B cell (primary cell): ENCODE results near the gene ATP8A1. TPM values are rescaled to one million over a fixed set of nuclear protein-coding genes. Genes with fewer than 3 reads are reported as not detected.

Source experiments
- ATAC-seq: fragments of 200-7000 bp; cut with Tn5 transposase; one replicate; pipeline ENCODE4 v1.10.0; 2021; ENCODE audit warnings: low read depth, mild to moderate bottlenecking, moderate number of reproducible peaks, moderate library complexity
- CTCF ChIA-PET: fragments of 350-600 bp; sonication (Branson Sonifier 250); formaldehyde crosslinking; loops from one replicate; lab custom pipeline; 2021; ENCODE audit warnings: antibody characterized with exemption, inconsistent platforms; lab: Charles Lee
- POLR2A ChIA-PET: fragments of 350-600 bp; sonication (Branson Sonifier 250); formaldehyde crosslinking; loops from one replicate; lab custom pipeline; 2021; ENCODE audit warnings: antibody characterized with exemption; lab: Charles Lee
- DNase-seq: peaks from one replicate; pipeline ENCODE4 v3.0.0; 2013
- H2AFZ ChIP-seq: 2 replicates; pipeline ENCODE4 v1.6.1; 2012; ENCODE audit warnings: mild to moderate bottlenecking, low read depth, low read length; ENCODE audit not compliant: insufficient read depth, poor library complexity, severe bottlenecking
- H3K27ac ChIP-seq, 2 donors: 1 replicate in 1 of 2; 2 replicates in 1 of 2; pipeline ENCODE4 v1.5.1; 2012 to 2013; ENCODE audit warnings: low read length in 2 of 2, mild to moderate bottlenecking in 2 of 2, moderate library complexity in 1 of 2
- H3K27me3 ChIP-seq, 4 experiments: fragments of 200-600 bp in 1 of 4; sonication (generic) in 1 of 4; replicated peaks in 1 of 4; 1 replicate in 2 of 4; 2 replicates in 2 of 4; pipeline versions ENCODE4 v1.6.1 to v1.7.0; 2013 to 2016; ENCODE audit warnings: low read length in 3 of 4, mild to moderate bottlenecking in 2 of 4, mixed read lengths in 1 of 4, moderate library complexity in 1 of 4; ENCODE audit not compliant: insufficient read depth in 4 of 4, control insufficient read depth in 3 of 4; ENCODE audit errors: control extremely low read depth in 1 of 4
- H3K36me3 ChIP-seq, 2 experiments: replicated peaks in 1 of 2; 1 replicate in 1 of 2; 2 replicates in 1 of 2; pipeline versions ENCODE4 v1.6.1 to v1.7.1; 2013; ENCODE audit warnings: low read length in 1 of 2; ENCODE audit not compliant: insufficient read depth in 2 of 2, control insufficient read depth in 1 of 2; ENCODE audit errors: control extremely low read depth in 1 of 2, extremely low read depth in 1 of 2
- H3K4me1 ChIP-seq, 2 donors: fragments of 200-600 bp in 1 of 2; sonication (generic) in 1 of 2; 1 replicate in 1 of 2; 2 replicates in 1 of 2; pipeline versions ENCODE4 v1.5.1 to v1.6.1; 2013 to 2017; ENCODE audit warnings: low read length in 2 of 2; ENCODE audit not compliant: control insufficient read depth in 2 of 2, insufficient read depth in 2 of 2
- H3K4me2 ChIP-seq: replicated peaks from 2 replicates; pipeline ENCODE3; 2012; ENCODE audit warnings: mild to moderate bottlenecking, low read depth, low read length; ENCODE audit not compliant: poor library complexity, severe bottlenecking
- H3K4me3 ChIP-seq, 5 experiments: fragments of 200-600 bp in 1 of 5; sonication (generic) in 1 of 5; 1 replicate in 3 of 5; 2 replicates in 2 of 5; pipeline versions ENCODE4 v1.5.1 to v1.7.0; 2011 to 2016; ENCODE audit warnings: low read length in 4 of 5, mild to moderate bottlenecking in 4 of 5, low read depth in 2 of 5, control low read depth in 1 of 5, moderate library complexity in 1 of 5; ENCODE audit not compliant: insufficient read depth in 1 of 5; ENCODE audit errors: control extremely low read depth in 1 of 5, extremely low read depth in 1 of 5
- H3K79me2 ChIP-seq: fragments of 200-600 bp; sonication (generic); one replicate; pipeline ENCODE4 v1.6.0; 2016; ENCODE audit warnings: low read length; ENCODE audit not compliant: control insufficient read depth, insufficient read depth
- H3K9ac ChIP-seq: fragments of 200-600 bp; sonication (generic); 2 replicates; pipeline ENCODE4 v1.6.1; 2017; ENCODE audit warnings: mild to moderate bottlenecking, low read length, moderate library complexity
- H3K9me3 ChIP-seq, 3 donors: one replicate each; pipeline versions ENCODE4 v1.6.1 to v1.7.1; 2013; ENCODE audit warnings: low read length in 2 of 3; ENCODE audit not compliant: control insufficient read depth in 2 of 3, insufficient read depth in 1 of 3; ENCODE audit errors: control extremely low read depth in 1 of 3
- H4K20me1 ChIP-seq: 2 replicates; pipeline ENCODE4 v1.6.0; 2012; ENCODE audit warnings: mild to moderate bottlenecking, low read length; ENCODE audit not compliant: insufficient read depth, control insufficient read depth, poor library complexity, severe bottlenecking
- H3K27ac Mint-ChIP-seq: one replicate; pipeline ENCODE4 v1.8.0; 2021; ENCODE audit warnings: mixed read lengths
- H3K27me3 Mint-ChIP-seq: one replicate; pipeline ENCODE4 v1.8.0; 2021; ENCODE audit warnings: mixed read lengths
- H3K4me1 Mint-ChIP-seq: one replicate; pipeline ENCODE4 v1.8.0; 2021; ENCODE audit warnings: mixed read lengths
- H3K4me3 Mint-ChIP-seq: one replicate; pipeline ENCODE4 v1.8.0; 2021; ENCODE audit warnings: mixed read lengths
- H3K9me3 Mint-ChIP-seq: one replicate; pipeline ENCODE4 v1.8.0; 2022; ENCODE audit warnings: mixed read lengths; ENCODE audit not compliant: insufficient read depth
- EZH2 ChIP-seq: IDR thresholded peaks from 2 replicates; pipeline ENCODE4 v1.6.1; 2012; ENCODE audit warnings: borderline replicate concordance, low read depth, mild to moderate bottlenecking, moderate library complexity, low read length; ENCODE audit not compliant: insufficient read depth, poor library complexity, severe bottlenecking
- WGBS: methylation state at CpG from one replicate; pipeline ENCODE4 v1.1.5; 2013; ENCODE audit warnings: missing lambda C conversion rate; ENCODE audit not compliant: insufficient coverage; 5-methylcytosine and 5-hydroxymethylcytosine counted together
- intact Hi-C: fragments of 100-400 bp; cut with micrococcal nuclease; formaldehyde crosslinking; loops from one replicate; pipeline ENCODE4 v1.10.0; 2022
- polyA plus RNA-seq: library from polyadenylated mRNA; depleted of rRNA; stranded (reverse); fragments of >200 nt; gene quantifications from 2 replicates; pipeline ENCODE4 v1.2.3, GENCODE V29; 2012
- total RNA-seq, 2 donors: library from RNA; stranded (reverse); fragments of 120-200 nt in 1 of 2; gene quantifications; 1 replicate in 1 of 2; 2 replicates in 1 of 2; pipeline versions ENCODE4 v1.2.3 to v1.2.4, GENCODE V29; 2013 to 2022
- TF ChIP-seq, protein P1 (sequence below): fragments of 200-600 bp; IDR thresholded peaks from one replicate; pipeline ENCODE4 v1.8.0; 2022; ENCODE audit warnings: antibody characterized with exemption, mild to moderate bottlenecking

ATP8A1 gene
- total and polyA plus RNA-seq, 2 donors (not counting 1 experiment from before 2014, with no cell fraction given), result 28.7 to 51.8 TPM

DNA sequence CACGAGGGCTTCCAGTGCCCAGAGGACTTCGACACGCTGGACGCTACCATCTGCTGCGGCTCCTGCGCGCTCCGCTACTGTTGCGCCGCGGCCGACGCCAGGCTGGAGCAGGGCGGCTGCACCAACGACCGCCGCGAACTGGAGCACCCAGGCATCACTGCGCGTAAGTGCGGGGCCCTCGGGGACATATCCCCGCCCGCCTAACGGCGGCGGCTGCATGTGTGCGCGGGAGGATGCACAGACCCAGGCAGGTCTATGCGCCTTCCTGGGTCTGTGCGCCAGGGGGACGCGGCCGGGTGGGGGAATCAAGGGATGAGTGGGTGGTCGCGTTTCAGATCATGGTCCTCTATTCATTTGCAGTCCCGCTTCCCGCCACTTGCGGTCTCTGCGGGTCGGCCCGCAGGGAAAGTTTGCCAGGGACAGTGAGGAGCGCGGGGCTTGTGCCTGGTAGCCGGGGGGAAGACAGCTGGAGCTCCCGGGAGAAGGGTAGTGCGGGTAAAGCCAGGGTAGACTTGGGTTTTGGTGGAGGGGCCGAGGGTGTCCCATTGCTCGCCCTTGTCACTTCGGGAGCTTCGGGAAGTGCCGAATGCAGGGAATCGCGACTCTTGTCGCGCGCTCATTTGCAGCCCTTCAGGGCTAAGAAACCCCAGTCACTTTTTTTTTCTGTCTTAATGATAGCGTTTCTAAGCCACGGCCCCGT lies 258.6 kb downstream of the ATP8A1 start:
- Histone ChIP-seq H3K9me3 (no peaks in the 10 kb centered on the region), H3K36me3 (no peaks in the 10 kb centered on the region), H4K20me1 (no peaks in the 10 kb centered on the region), H3K79me2 (no peaks in the 10 kb centered on the region), H3K27ac (no peak overlapping the region), H3K4me3 (peak overlapping the region in 4 of 5 experiments; percentile 40 to 65 (median 46)), H3K27me3 (peaks cover 0 to 52% (median 28%) of the 10 kb centered on the region in 4 experiments), H3K4me1 (peaks cover 30 to 38% of the 10 kb centered on the region in 2 donors), H3K4me2 (peak overlapping the region; percentile 79), H3K9ac (peak overlapping the region; percentile 53), H2AFZ (peak overlapping the region; percentile 69)
- ChIA-PET POLR2A (no interaction called here), CTCF (no interaction called here)
- Mint-ChIP-seq H3K27me3 (peaks cover 51% of the 10 kb centered on the region), H3K9me3 (no peaks in the 10 kb centered on the region), H3K4me3 (peak overlapping the region; percentile 86), H3K27ac (no peak overlapping the region), H3K4me1 (peaks cover 40% of the 10 kb centered on the region)
- ATAC-seq (peak; percentile 44), DNase-seq (peak; percentile 41)
- TF ChIP-seq, protein P1, sequence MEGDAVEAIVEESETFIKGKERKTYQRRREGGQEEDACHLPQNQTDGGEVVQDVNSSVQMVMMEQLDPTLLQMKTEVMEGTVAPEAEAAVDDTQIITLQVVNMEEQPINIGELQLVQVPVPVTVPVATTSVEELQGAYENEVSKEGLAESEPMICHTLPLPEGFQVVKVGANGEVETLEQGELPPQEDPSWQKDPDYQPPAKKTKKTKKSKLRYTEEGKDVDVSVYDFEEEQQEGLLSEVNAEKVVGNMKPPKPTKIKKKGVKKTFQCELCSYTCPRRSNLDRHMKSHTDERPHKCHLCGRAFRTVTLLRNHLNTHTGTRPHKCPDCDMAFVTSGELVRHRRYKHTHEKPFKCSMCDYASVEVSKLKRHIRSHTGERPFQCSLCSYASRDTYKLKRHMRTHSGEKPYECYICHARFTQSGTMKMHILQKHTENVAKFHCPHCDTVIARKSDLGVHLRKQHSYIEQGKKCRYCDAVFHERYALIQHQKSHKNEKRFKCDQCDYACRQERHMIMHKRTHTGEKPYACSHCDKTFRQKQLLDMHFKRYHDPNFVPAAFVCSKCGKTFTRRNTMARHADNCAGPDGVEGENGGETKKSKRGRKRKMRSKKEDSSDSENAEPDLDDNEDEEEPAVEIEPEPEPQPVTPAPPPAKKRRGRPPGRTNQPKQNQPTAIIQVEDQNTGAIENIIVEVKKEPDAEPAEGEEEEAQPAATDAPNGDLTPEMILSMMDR, result no peak
- no peak for TF ChIP-seq EZH2
- WGBS, result 1% methylated on average over 58 of the region's 60 CpGs
- intact Hi-C loops, result no loop called here

DNA sequence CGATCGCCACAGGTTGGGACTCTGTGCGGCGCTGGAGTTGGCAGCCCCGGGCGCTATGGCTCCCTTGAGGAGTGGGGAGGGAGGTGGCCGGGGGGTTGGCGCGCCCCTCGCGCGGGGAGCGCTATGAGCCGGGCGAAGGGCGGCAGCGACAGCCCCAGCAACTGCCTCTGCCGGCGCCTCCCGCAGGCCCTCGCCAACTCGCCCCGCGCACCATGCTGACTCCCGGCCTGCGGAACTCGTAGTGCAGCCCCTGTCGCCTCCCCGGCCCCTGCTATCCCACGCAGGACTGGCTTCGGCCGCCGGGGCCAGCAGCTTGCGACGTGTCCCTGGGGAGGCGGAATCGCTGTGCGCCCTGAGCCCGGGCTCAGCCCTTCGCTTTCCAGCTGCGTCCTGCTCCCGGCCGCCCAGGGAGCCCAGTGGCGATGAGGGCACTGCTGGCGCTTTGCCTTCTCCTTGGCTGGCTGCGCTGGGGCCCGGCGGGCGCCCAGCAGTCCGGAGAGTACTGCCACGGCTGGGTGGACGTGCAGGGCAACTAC lies 259.2 kb downstream of the ATP8A1 start:
- no peak overlapping the region for H3K27ac Mint-ChIP-seq
- peaks cover 0 to 52% (median 28%) of the 10 kb centered on the region in 4 experiments for H3K27me3 ChIP-seq
- H3K4me2 ChIP-seq, result peak overlapping the region; percentile 79

More for the DNA sequence above, 259.2 kb downstream of the ATP8A1 start:
- TF ChIP-seq, protein P1, result no peak
- no peak for TF ChIP-seq EZH2
- intact Hi-C loops, result no loop called here
- peak overlapping the region; percentile 94 for H3K4me3 Mint-ChIP-seq
- H3K9me3 ChIP-seq, result no peaks in the 10 kb centered on the region
- H3K36me3 ChIP-seq, result no peaks in the 10 kb centered on the region
- no peaks in the 10 kb centered on the region for H3K9me3 Mint-ChIP-seq
- H4K20me1 ChIP-seq, result no peaks in the 10 kb centered on the region
- DNase-seq, result peak; percentile 51
- H3K4me1 ChIP-seq, result peaks cover 30 to 42% of the 10 kb centered on the region in 2 donors
- H3K27ac ChIP-seq, result no peak overlapping the region
- CTCF ChIA-PET, result interaction anchor here (1.1 kb wide), 1 partner anchor 26 kb away, joined by 3 read pairs; no protein-coding TSS in a partner anchor
- ATAC-seq, result peak; percentile 15
- H3K27me3 Mint-ChIP-seq, result peaks cover 51% of the 10 kb centered on the region
- peak overlapping the region; percentile 69 for H2AFZ ChIP-seq
- POLR2A ChIA-PET, result no interaction called here
- peaks cover 40% of the 10 kb centered on the region for H3K4me1 Mint-ChIP-seq
- H3K79me2 ChIP-seq, result no peaks in the 10 kb centered on the region
- H3K9ac ChIP-seq, result peak overlapping the region; percentile 53
- WGBS, result under 1% methylated on average over 52 of the region's 52 CpGs
- H3K4me3 ChIP-seq, result peak overlapping the region in 4 of 5 experiments; percentile 40 to 65 (median 46)
